NOMO-1 (cell line): Measurements from ENCODE around the gene RHOG.

ENCODE experiments used
- DNase-seq, 2 experiments: peaks; one replicate each; lab custom pipeline; 2025; ENCODE audit not compliant: unreplicated experiment in 2 of 2; lab: John Stamatoyannopoulos, UW

The RHOG gene

GRCh38 chr11:3835751-3836150 lies 5.0 kb downstream of the RHOG start:
- no peak for DNase-seq

- peak; percentile 87 to 95 for DNase-seq
Measured at GRCh38 chr11:3834664-3835461, 5.9 kb downstream of the RHOG start.

GRCh38 chr11:3834349-3834663 lies 6.5 kb downstream of the RHOG start:
- DNase-seq = no peak

GRCh38 chr11:3833449-3833848 lies 7.3 kb downstream of the RHOG start:
- no peak for DNase-seq

- no peak for DNase-seq
Measured at GRCh38 chr11:3832816-3833215, 7.9 kb downstream of the RHOG start.

GRCh38 chr11:3831378-3832239 lies 9.2 kb downstream of the RHOG start:
- peak in 1 of 2 experiments; percentile 10 for DNase-seq

- DNase-seq = peak; percentile 3 to 39
Measured at GRCh38 chr11:3830730-3831129, 10.0 kb downstream of the RHOG start.

- DNase-seq = no peak
Measured at GRCh38 chr11:3830088-3830487, 10.7 kb downstream of the RHOG start.

GRCh38 chr11:3827434-3828186 lies 13.1 kb downstream of the RHOG start:
- no peak for DNase-seq

GRCh38 chr11:3826721-3827120 lies 14.0 kb downstream of the RHOG start:
- no peak for DNase-seq

GRCh38 chr11:3825473-3826154 lies 15.1 kb downstream of the RHOG start:
- DNase-seq = no peak

GRCh38 chr11:3824714-3825472 lies 15.9 kb downstream of the RHOG start:
- peak; percentile 70 to 75 for DNase-seq

- no peak for DNase-seq
Measured at GRCh38 chr11:3823762-3824506, 16.8 kb downstream of the RHOG start.

- DNase-seq = no peak
Measured at GRCh38 chr11:3823303-3823702, 17.5 kb downstream of the RHOG start.

- DNase-seq = no peak
Measured at GRCh38 chr11:3822312-3822711, 18.4 kb downstream of the RHOG start.

GRCh38 chr11:3820971-3821370 lies 19.8 kb downstream of the RHOG start:
- no peak for DNase-seq

- DNase-seq = no peak
Measured at GRCh38 chr11:3817181-3817800, 23.5 kb downstream of the RHOG start.

GRCh38 chr11:3816673-3817072 lies 24.1 kb downstream of the RHOG start:
- no peak for DNase-seq

- DNase-seq = no peak
Measured at GRCh38 chr11:3815845-3816244, 24.9 kb downstream of the RHOG start.
